Measurements from ENCODE around the gene TMEM200A.

TMEM200A gene

GRCh38 chr6:130426066-130426721 is 60.4 kb downstream of the TMEM200A start:
- no peak for DNase-seq

- DNase-seq: no peak
Measured at GRCh38 chr6:130431346-130431852, 65.6 kb downstream of the TMEM200A start.

DNA sequence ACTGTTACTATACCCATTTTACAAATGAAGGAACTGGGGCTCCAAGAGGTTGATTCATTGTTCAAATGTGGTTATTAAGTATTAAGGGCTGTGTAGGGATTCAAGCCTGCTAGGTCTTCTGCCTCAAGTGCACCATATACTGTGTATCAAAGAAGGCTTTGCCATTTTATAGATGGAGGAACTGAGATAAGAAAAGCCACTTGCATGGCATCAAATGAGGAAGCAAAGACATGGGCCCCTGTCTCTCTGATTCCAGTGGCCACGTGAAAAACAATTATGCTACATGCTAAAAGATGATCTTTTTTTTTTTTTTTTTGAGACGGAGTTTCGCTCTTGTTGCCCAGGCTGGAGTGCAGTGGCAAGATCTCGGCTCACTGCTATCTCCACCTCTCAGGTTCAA is 67.0 kb downstream of the TMEM200A start:
- DNase-seq: no peak

GRCh38 chr6:130434174-130434873 is 68.5 kb downstream of the TMEM200A start:
- DNase-seq: no peak

GRCh38 chr6:130435181-130435580 is 69.4 kb downstream of the TMEM200A start:
- DNase-seq: no peak

DNA sequence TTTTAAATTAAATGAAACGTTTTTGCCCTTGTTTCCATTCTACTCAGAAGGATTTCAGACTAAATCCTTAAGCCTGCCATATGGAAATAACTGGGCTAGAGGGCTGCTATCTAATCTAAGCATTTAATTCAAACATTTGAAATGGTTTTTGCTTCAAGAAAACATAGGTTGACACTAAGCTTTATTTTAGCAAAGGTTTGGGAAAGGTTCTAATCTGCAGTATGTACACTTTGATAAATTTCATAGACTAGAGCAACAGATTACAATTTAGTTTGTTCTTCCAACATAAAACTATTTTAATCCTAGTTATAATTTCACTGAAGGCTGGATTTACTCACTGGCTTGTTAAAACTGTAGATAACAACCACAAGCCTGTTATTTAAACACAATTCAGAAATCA is 72.1 kb downstream of the TMEM200A start:
- no peak for DNase-seq

DNA sequence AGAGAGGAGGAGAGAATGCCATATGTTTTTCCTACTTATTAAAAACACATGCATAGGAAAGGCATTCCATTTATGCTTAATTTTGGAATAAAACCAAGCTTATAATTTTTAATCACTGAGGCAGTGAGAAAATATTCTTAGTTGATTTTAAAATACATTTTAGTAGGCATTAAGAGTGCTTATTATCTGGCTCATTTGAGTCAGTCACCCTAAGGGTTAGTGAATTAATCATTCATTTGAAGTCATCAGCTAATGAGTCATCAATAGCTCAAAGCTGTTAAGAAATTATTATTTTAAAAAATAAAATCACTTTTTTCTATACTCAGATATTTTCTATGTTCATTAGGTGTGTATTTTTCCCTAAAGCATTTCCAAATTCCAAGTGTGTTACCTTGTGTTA is 81.6 kb downstream of the TMEM200A start:
- DNase-seq: no peak

GRCh38 chr6:130452336-130452735 is 86.5 kb downstream of the TMEM200A start:
- DNase-seq: no peak

- no peak for DNase-seq
Measured at GRCh38 chr6:130453230-130453629, 87.4 kb downstream of the TMEM200A start.

GRCh38 chr6:130457605-130458004 is 91.8 kb downstream of the TMEM200A start:
- DNase-seq: no peak

DNA sequence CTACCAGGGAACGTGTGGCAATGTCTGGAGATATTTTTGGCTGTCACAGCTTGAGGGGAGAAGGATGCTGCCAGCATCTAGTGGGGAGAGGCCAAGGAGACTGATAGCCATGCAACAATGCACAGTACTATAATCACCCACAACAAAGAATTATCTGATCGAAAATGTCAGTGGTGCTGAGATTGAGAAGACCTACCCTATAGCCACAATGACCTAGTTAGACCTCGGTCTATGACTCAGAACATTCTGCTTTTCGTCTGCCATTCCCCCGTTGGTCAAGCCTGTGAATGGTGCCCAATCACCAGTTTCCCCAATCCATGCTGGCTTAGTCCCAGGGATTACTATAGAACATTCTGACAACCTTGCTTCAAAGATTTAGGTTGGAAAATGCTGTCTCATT is 93.5 kb downstream of the TMEM200A start:
- DNase-seq: no peak

DNA sequence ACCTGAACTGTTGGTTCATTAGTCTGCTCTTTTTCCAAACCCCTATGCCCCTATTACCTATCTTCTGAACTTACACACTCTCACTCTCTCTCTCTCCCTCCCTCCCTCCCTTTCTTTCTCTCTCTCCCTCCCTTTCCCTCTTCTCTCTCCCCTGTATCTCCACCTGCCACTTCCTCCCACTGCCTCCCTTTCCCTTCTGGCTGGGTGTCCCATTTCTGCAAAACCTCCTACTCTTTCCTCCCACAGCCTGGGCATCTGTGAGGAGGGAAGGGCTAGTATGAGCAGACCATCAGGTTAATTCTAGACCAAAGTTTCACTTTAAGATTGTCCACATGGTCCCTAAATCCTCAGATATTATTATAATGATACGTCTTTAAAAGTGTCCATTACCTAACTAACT is 95.1 kb downstream of the TMEM200A start:
- no peak for DNase-seq

DNA sequence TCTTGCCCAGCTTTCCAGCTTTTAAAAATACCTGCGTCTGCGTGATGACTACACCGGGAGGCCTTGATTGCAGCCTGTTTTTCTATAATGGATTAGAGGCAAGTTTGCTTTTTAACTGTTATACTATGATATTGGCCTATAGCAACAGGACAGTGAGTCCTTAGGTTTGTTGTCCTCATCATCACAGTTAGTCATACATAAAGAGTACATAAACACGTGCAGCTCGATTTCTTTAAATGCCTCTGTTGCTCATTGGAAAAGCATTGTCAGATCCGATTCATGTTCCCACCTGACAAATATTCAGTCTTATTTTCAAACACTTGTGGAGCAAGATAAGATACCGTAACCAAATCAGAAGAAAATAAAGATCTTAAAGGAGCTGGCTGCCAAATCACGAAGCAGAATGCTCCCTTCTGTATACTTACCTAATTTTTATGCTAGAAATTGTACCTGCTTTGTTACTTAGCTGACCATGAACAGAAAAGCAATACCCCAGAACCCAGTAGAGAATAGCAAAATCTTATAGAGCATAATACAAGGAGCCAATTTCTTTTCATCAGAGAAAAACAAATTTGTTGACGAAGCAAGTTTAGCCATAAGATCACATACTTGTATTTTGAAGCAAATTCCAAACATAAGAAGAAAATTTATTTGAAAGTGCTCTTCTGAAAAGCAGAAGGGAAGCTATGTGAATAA is 100.4 kb downstream of the TMEM200A start:
- no peak for DNase-seq

DNA sequence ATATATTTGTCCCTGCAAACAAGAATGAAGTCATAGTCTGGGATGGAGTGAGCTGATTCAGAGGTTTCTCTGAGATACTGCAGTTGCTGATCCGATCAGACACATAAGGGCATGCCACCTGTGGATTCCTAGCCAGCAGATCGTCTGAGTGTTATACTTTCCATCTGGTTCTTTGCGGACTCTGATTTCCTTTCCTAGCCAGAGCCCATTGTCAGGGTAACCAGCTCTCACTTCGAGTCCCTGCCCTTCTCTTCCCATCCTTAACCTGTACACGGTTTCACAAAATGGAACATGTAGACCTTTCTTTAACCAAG is 100.9 kb downstream of the TMEM200A start:
- no peak for DNase-seq

GRCh38 chr6:130467146-130468050 is 101.6 kb downstream of the TMEM200A start:
- no peak for DNase-seq

- DNase-seq: no peak
Measured at GRCh38 chr6:130470766-130471165, 104.9 kb downstream of the TMEM200A start.

DNA sequence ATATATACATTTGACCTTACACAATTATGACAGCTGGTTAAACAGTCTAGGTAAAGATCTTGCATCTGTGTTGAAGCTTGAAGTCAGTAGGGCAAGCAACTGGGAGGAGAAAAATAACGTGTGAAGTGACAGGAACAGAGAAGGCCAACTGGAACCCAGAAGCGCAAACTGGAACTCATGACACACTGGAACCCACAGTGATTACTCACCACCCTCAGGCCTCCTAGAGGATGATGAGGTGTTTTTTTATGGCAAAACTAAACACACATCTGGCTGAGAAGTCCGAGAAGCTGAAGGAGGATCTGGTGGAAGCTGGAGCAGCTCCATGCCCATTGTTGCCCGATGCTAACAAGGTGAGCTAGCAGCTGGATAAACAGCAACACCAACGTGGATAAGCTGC is 108.1 kb downstream of the TMEM200A start:
- DNase-seq: no peak

- no peak for DNase-seq
Measured at GRCh38 chr6:130482645-130483390, 117.0 kb downstream of the TMEM200A start.

DNA sequence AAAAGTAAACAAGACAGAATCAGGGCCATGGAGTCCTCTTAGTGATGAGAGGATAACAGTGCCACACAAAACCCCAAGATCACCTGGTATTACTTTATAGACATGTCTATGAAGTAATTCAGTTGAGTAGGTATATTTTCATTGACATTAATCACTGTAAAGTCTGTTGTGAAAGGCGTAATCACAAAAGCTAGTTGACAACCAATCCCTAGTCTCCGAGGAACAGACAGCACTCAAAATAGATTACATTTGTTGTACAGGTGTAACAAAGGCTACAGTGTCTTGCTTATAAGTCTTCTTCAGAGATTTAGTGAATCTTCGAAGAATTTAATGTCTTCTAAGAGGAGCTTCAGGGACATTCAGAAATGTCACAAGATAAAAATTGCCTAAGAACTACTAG is 120.1 kb downstream of the TMEM200A start:
- DNase-seq: no peak

- no peak for DNase-seq
Measured at GRCh38 chr6:130486417-130486816, 120.6 kb downstream of the TMEM200A start.

DNA sequence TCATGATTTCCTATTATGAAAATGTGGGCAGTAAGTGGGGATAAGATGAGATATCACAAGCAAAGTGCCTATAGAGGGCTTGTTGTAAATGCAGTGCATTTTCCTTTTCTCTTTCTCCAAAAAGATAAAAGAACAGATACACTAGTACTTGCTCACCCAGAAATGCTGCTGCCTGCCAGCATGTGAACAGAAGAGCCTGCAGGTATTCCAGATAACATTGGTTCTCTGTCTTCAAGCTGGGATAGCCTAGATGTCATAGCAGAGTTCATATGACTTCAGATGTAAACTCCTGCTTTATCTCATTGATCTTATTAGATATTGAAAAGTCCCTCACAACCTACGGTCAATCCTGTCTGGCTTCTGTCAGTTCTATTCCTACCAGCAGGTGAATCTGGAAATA is 123.7 kb downstream of the TMEM200A start:
- DNase-seq: no peak

Measured in activated T-cell treated with anti-CD3 and anti-CD28 coated beads for 4 hours (primary cell).